HepG2 (cell line): Measurements from ENCODE around the gene ZBTB22. TPM values are rescaled to one million over a fixed set of nuclear protein-coding genes. Genes with fewer than 3 reads are reported as not detected.

Experiments
- BRD4 ChIP-seq: sonication (generic); formaldehyde crosslinking; IDR thresholded peaks from 2 replicates; pipeline ENCODE4 v1.4.0; 2020; ENCODE audit warnings: missing genetic modification reagents
- DNMT3B ChIP-seq: conservative IDR thresholded peaks from 2 replicates; pipeline ENCODE4 v1.6.1; 2016; ENCODE audit warnings: missing biosample characterization, control low read depth
- EP300 ChIP-seq, 3 experiments: sonication (generic) in 1 of 3; formaldehyde crosslinking in 1 of 3; IDR thresholded peaks; 2 replicates each; pipeline versions ENCODE4 v1.5.1 to v1.6.1; 2011 to 2020; ENCODE audit warnings: low read depth in 2 of 3, low read length in 2 of 3, borderline replicate concordance in 1 of 3, improper control_type of control experiment in 1 of 3, mild to moderate bottlenecking in 1 of 3, missing genetic modification reagents in 1 of 3, moderate library complexity in 1 of 3
- JUN ChIP-seq: sonication (generic); formaldehyde crosslinking; IDR thresholded peaks from 2 replicates; pipeline ENCODE4 v1.4.0; 2020; ENCODE audit warnings: mild to moderate bottlenecking, missing genetic modification reagents
- JUNB ChIP-seq: sonication (generic); formaldehyde crosslinking; IDR thresholded peaks from 2 replicates; pipeline ENCODE4 v1.8.0; 2022; ENCODE audit warnings: missing genetic modification reagents, mild to moderate bottlenecking, borderline replicate concordance
- NR1H2 ChIP-seq: sonication (generic); formaldehyde crosslinking; IDR thresholded peaks from 2 replicates; pipeline ENCODE4 v1.8.1; 2022; ENCODE audit warnings: low read depth, missing genetic modification reagents, borderline replicate concordance
- PAXIP1 ChIP-seq: sonication (generic); formaldehyde crosslinking; conservative IDR thresholded peaks from 2 replicates; pipeline ENCODE4 v1.4.0; 2020; ENCODE audit warnings: mild to moderate bottlenecking, missing genetic modification reagents, moderate library complexity
- PITX1 ChIP-seq: sonication (generic); formaldehyde crosslinking; IDR thresholded peaks from 2 replicates; pipeline ENCODE4 v1.5.1; 2020; ENCODE audit warnings: mild to moderate bottlenecking, missing genetic modification reagents
- POLR2A ChIP-seq, 2 experiments: IDR thresholded peaks; 2 replicates each; pipeline ENCODE4 v1.6.1; 2011; ENCODE audit warnings: low read depth in 2 of 2, low read length in 2 of 2, mild to moderate bottlenecking in 1 of 2, moderate library complexity in 1 of 2; ENCODE audit not compliant: insufficient read depth in 1 of 2
- POLR2AphosphoS5 ChIP-seq: IDR thresholded peaks from 2 replicates; pipeline ENCODE4 v1.6.1; 2012; ENCODE audit warnings: low read depth, low read length
- PRDM15 ChIP-seq: sonication (generic); formaldehyde crosslinking; IDR thresholded peaks from 2 replicates; pipeline ENCODE4 v1.4.0; 2020; ENCODE audit warnings: missing genetic modification reagents
- SKI ChIP-seq: fragments of 450-650 bp; IDR thresholded peaks from one replicate; pipeline ENCODE4 v1.6.1; 2018; ENCODE audit warnings: mild to moderate bottlenecking; ENCODE audit not compliant: partially characterized antibody
- TFAP4 ChIP-seq: sonication (generic); IDR thresholded peaks from 2 replicates; pipeline ENCODE4 v1.6.1; 2016; ENCODE audit warnings: low read depth, borderline replicate concordance
- ZGPAT ChIP-seq: IDR thresholded peaks from 2 replicates; pipeline ENCODE4 v1.6.1; 2016; ENCODE audit warnings: mild to moderate bottlenecking
- ZNF20 ChIP-seq: sonication (generic); formaldehyde crosslinking; IDR thresholded peaks from 2 replicates; pipeline ENCODE4 v1.4.0; 2020; ENCODE audit warnings: mild to moderate bottlenecking, moderate library complexity, missing genetic modification reagents
- ZNF691 ChIP-seq: sonication (generic); formaldehyde crosslinking; IDR thresholded peaks from 2 replicates; pipeline ENCODE4 v1.4.0; 2020; ENCODE audit warnings: missing genetic modification reagents, low read depth, mild to moderate bottlenecking, borderline replicate concordance
- ZNF737 ChIP-seq: sonication (generic); formaldehyde crosslinking; IDR thresholded peaks from 2 replicates; pipeline ENCODE4 v1.5.0; 2020; ENCODE audit warnings: missing genetic modification reagents, mild to moderate bottlenecking, borderline replicate concordance
- polyA plus RNA-seq, 8 experiments: library from polyadenylated mRNA; depleted of rRNA in 3 of 8; stranded (reverse) in 7 of 8; unstranded in 1 of 8; fragments of >200 nt; fragmentation: Illumina TruSeq in 4 of 8; extraction: Trizol in 4 of 8; gene quantifications; 2 replicates each; pipeline versions ENCODE4 v1.2.1 to v1.2.3, GENCODE V29; 2011 to 2016; ENCODE audit warnings: low read depth in 4 of 8, missing spikeins in 1 of 8, mixed read lengths in 1 of 8; ENCODE audit not compliant: insufficient read depth in 1 of 8
- total RNA-seq, 5 experiments: library from RNA; depleted of rRNA; stranded (reverse); fragments of >200 nt; fragmentation: Illumina TruSeq; extraction: Trizol; gene quantifications; 2 replicates each; pipeline ENCODE4 v1.2.3, GENCODE V29; 2016; ENCODE audit warnings: low read depth in 1 of 5

ZBTB22 gene
- total and polyA plus RNA-seq, 2 of the 13 experiments (the other 11 are each of a cell fraction or from before 2014, with no cell fraction given) = 8.0 to 10.6 TPM

- TF ChIP-seq PITX1 (0 out of 2 replicates have a peak, but pooled peaks have one; percentile 40), DNMT3B (CRISPR knock-in tag) (0 out of 2 replicates have a peak, but pooled peaks have one; percentile 38), NR1H2 (peak; percentile 49; the same call in 1 of the 2 replicates), ZNF737 (no peak), JUNB (CRISPR knock-in tag) (no peak), PAXIP1 (CRISPR knock-in tag) (0 out of 2 replicates have a peak, but pooled peaks have one; percentile 28), EP300 (IDR thresholded peaks at IDR 0.05; ENCODE audit: low read depth in 2 of 2, low read length in 2 of 2) (no peak), EP300 (CRISPR knock-in tag; IDR thresholded peaks at IDR 0.05; ENCODE audit: borderline replicate concordance) (0 out of 2 replicates have a peak, but pooled peaks have one; percentile 23), ZNF20 (CRISPR knock-in tag) (no peak), POLR2A (IDR thresholded peaks at IDR 0.05; ENCODE audit: insufficient read depth in 1 of 2, low read depth in 2 of 2, low read length in 2 of 2) (no peak), TFAP4 (peak; percentile 52; the same call in 1 of the 2 replicates), SKI (peak; percentile 69), ZNF691 (CRISPR knock-in tag) (peak; percentile 44; the same call in 1 of the 2 replicates), PRDM15 (CRISPR knock-in tag) (no peak), JUN (CRISPR knock-in tag) (no peak), BRD4 (CRISPR knock-in tag) (no peak), POLR2AphosphoS5 (peak; percentile 29; the same call in 1 of the 2 replicates), ZGPAT (CRISPR knock-in tag) (no peak)
Measured at GRCh38 chr6:33314515-33314942, 3.0 kb downstream of the ZBTB22 start (continued).
